Erythroblast (primary cell): ENCODE data around the gene ZNF22.

Source experiments
- DNase-seq, 2 experiments: peaks; one replicate each; lab custom pipeline; 2025; lab: John Stamatoyannopoulos, UW
- GATA1 ChIP-seq: IDR thresholded peaks from 2 replicates; pipeline ENCODE4 v1.6.1; 2011; ENCODE audit warnings: low read depth, mild to moderate bottlenecking, control low read depth, low read length, moderate library complexity
- POLR2A ChIP-seq: IDR thresholded peaks from 2 replicates; pipeline ENCODE4 v1.6.1; 2011; ENCODE audit warnings: mild to moderate bottlenecking, low read length

The ZNF22 gene

DNA sequence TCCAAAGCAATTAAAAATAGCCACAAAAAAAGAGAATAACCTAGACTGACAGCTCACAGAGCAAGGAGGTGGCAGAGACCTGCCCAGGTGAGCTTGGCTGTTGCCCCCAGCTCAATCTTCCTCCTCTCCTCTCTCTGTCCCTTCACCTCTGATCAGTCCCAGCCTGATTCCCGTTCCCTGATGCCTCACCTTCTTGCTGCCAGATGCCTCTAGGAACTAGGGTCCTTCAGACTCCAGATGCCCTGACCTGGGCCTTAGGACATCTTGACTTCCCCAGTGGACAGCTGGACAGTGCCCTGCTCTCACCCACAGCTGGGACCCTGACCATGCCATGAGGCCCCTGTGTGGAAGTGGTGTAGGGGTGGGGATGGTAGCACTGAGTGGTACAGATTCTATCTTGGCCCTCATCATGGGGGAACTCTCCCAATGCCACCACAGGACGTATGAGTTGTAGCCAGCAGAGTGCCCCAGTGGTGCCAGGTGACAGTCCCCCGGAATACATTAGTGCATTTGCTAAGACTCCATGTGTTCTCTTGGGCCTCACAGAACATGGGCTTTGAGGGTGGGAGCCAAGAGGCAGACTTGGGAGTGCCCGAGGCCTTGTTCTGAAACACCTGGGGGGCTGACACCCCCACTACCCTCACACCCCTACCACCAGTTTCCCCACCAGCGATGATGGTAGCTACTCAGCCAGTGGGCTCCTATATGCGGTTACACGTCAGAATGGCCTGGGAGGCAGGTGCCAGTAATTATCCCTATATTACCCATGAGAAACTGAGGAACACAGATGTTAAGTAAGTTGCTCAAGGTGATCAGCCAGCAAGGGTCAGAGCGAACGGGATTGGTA is 24.1 kb upstream of the ZNF22 start:
- TF ChIP-seq GATA1 (no peak), POLR2A (no peak)
- DNase-seq: no peak

DNA sequence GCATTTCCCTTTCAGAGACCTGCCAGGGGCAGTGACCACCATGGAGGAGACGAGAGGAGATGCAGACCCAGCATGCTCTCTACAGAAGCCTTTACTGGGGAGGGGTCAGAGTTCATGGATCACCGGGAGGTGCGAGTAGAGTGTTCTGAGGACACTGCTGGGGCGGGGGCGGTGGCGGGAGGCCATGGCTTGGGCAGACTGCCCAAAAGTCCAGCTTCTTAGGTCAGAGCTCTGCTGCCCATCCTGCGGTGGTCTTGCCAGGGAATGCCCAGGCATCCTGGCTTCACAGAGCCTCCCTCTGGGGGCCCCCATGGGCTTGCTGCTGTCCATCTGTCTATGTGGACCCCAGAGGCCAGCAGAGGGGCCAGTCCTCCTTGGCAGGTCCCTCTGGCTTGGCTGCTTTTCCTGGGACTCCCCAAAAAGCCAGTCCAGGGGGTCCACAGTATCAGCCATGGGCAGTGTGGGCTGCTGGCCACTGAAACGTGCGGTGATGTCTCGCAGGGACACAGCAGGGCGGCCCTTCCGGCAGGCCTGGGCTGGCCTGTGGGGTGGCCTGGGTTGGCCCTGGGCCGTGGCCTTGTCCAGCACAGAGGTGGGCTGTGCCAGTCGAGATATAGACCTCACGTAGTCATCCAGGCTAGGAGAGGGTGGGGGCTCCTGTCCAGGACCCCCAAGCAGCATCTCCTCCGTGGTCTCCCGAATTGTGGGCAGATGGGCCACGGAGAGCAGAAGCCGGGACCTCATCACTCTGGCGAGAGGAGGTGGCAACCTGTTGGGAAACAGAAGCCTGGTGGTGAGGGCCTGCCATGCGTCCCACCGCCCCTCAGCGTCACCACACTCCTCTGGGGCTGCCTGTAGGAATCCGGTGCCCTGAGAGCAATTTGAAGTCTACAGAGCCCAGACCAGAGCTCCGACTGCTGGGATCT is 23.2 kb upstream of the ZNF22 start:
- TF ChIP-seq GATA1: no peak
- TF ChIP-seq POLR2A: no peak
- no peak for DNase-seq

DNA sequence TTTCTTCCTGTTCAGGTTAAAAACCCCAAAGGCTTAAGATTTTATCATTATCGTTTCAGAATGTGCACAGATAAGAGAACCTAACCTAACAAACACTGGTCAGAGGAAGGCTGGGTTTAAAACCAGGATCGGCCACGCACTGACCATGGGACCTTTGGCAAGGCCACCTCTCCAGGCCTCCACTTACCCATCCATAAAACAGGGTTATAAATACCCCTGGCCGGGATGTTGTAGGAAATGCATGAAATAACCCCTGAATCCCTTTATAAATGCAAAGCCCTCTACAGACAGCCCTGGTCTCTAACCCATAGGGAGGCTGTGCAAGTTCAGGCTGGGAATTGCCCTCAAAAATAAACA is 22.5 kb upstream of the ZNF22 start:
- DNase-seq: no peak
- TF ChIP-seq POLR2A (no peak), GATA1 (no peak)

DNA sequence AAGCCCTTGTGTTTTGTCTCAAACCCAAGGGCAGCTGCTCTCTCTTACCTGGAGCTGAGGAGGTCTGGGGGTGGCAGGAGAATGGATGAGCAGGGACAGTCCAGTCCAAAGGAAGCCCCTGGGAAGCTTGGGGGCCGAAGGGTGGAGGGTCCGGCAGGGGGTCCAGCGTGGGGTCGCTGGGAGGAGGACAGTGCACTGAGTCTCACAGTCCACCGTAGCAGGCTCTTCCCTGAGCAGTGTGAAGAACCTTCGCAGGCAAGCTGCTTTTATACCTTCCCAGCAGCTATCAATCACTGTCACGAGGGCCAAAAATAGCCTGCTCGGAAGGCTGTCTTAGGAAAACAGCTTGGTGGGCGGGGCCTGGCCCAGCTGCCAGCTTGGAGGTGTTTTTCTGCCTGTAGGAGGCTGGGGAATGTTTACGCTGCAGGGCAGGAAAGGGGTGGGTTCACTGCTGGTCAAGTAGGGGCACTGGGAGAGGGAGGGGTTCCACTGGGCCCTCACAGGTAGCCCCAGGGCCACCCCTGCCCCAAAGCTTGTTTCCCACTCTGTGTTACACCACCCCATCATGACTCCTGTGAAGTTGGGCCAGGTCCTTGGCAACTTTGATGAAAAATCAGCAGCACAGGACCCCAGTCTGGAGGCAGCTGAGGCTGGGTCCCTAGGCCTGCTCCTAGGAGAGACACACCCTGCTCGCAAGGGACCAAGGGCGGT is 22.0 kb upstream of the ZNF22 start, which contains the start of gene DEPP1:
Gene DEPP1, minus strand, starts transcription at position 240 of the 711 bp plus-strand sequence. CDS start 779 bp downstream, outside the sequence.
- peak; percentile 37 to 39 for DNase-seq
- TF ChIP-seq POLR2A (no peak), GATA1 (no peak)

DNA sequence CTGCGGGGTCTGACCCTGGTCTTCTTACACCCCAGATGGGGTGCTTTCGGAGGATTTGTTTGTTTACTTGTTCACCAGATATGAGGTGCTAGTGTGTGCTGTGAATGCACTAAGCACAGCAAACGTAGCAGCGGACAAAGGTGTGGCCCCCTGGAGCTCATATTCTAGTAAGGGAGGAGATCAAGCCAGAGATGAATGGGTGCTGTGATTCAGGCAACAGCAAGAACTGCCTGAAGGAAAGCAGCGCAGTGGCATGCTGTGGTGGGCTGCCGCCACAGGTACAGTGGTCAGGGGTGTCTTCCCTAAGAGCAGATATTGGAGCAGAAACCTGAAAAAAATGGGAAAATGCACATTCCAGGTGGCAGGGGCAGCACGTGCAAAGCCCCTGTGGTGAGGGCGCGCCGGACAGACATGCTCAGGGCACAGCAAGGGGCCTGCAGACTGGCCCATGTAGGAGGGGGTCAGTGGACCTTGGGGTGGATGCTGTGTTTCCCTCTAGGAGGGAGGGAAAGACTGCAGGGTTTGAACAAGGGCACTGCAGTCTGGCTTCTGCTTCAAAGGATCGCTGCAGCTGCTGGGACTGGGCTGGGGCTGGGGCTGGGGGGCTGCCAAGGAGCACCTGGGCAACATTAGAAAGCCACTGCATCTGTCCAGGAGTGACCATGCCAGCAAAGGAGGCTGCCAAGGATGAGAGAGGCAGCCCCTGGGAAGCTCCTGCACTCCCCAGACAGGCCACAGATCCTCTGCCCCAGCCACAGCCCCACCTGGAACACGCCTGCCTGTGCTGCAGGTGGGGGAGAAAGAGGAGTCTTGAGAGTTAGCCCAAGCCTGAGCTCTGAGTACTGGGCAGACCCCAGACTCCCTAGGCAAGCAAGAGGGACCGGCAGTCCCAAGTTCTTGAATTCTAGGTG is 21.2 kb upstream of the ZNF22 start:
- DNase-seq: no peak
- no peak for TF ChIP-seq GATA1
- no peak for TF ChIP-seq POLR2A

DNA sequence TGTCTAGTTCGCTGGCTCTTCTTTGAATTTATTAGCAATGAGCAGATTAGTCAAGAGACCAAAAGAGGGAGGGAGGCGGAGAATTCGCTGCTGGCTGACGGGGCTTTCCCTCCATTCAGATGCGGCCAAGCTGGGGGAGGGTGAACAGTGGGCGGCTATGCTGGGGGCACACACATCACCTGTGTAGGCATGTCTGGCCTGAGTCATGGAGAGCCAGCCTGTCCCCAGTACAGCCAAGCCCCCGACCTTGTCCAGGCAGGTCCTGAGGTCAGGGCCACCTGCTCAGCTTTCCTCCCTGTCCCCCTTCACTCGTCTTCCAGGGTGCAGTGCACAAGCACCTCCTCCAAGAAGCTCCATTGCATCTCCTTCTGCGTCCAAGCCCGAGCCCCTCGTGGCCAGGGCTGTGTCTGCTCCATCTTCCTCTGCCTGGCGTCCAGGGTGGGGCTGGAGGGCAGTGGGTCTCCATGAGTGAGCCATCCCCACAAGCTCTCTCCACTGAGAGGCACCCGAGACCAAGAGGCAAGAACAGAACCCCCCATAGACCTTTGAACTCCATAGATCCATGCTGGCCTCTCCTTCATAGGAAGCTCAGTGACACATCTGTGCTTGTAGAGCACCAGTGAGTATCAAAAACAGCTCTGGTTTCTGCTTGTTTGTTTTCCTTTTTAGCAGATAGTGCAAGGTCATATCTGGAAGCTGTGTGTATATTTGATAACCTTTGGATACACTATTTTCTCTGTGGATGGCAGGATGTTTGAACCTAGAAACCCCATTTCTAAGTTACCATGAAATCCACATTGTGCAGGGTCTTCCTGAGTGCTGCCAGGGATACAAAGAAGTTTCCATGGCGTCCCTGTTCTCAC is 20.2 kb upstream of the ZNF22 start:
- no peak for DNase-seq
- TF ChIP-seq POLR2A (no peak), GATA1 (no peak)

DNA sequence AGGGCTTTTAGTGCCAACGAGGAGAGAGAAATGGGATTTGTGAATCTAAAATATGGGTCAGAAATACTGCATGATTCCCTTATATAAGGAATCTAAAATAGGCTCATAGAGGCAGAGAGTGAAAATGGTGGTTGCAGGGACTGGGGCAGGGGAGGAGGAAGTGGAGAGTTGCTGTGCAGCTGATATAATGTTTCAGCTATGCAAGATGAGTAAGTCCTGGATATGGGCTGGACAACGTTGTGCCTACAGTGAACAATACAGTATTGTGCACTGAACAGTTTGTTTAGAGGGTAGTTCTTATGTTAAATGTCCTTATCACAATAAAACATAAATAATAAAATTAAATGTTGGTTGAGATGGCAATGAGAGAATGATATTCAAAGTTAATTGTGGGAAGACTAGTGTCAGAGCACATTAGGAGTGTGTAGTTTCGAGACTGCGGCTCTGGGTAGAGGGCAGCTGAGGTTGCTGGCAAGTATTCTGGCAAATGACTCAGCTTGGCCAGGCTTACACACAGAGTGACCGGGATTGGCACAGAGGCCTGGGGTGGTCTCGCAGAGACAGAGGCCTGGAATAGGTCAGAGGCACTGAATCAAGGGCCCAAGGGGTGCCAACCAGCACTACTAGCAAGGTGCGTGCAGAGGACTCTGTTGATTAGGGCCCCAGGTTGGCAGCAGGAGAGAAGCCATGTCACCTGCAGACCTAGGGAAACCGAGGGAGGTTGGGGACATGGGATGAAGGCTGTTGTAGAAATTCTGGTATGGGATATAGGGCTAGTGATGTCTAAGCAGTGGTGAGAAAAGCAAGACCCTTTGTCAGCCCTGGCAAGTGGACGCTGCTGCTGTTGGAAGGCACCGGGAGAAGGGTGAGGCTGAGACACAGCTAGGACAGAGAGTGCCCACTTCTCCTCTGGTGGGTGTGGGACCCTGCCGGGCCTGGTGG is 19.3 kb upstream of the ZNF22 start:
- TF ChIP-seq GATA1: no peak
- TF ChIP-seq POLR2A: no peak
- DNase-seq: no peak

DNA sequence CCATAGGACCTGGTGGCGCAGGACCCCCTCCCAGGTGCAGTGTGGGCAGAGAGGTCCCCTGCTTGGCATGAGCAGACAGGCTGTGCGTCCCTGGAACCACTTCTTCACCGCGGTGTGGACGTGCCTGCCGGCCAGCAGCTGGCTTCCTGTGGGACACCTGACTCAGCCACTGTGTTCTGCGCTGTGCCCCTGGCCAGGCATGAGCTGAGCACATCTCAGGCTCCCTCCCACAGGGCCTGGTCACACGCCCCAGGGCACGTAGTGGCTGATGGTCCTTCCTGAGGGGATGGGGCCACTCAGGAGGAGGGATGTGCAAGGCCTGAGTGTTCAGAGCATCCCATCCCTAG is 18.6 kb upstream of the ZNF22 start:
- TF ChIP-seq POLR2A: no peak
- TF ChIP-seq GATA1: no peak
- DNase-seq: no peak

DNA sequence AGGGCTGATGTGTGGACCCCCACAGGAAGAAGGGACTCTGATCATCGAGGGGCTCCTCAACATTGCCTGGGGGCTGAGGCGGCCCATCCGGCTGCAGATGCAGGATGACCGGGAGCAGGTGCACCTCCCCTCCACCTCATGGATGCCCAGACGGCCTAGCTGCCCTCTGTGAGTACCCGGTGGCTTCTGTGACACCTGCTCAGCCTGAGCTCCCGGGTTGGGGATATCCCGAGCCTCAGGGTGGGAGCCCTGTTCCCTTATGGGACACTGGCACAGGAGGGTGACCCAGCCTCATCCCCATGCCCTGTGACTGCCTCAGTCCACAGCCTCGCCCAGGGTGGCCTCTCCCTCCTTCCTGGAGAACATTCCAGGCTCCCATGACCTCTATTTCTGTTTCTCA is 18.2 kb upstream of the ZNF22 start:
- DNase-seq: no peak
- no peak for TF ChIP-seq POLR2A
- TF ChIP-seq GATA1: no peak

DNA sequence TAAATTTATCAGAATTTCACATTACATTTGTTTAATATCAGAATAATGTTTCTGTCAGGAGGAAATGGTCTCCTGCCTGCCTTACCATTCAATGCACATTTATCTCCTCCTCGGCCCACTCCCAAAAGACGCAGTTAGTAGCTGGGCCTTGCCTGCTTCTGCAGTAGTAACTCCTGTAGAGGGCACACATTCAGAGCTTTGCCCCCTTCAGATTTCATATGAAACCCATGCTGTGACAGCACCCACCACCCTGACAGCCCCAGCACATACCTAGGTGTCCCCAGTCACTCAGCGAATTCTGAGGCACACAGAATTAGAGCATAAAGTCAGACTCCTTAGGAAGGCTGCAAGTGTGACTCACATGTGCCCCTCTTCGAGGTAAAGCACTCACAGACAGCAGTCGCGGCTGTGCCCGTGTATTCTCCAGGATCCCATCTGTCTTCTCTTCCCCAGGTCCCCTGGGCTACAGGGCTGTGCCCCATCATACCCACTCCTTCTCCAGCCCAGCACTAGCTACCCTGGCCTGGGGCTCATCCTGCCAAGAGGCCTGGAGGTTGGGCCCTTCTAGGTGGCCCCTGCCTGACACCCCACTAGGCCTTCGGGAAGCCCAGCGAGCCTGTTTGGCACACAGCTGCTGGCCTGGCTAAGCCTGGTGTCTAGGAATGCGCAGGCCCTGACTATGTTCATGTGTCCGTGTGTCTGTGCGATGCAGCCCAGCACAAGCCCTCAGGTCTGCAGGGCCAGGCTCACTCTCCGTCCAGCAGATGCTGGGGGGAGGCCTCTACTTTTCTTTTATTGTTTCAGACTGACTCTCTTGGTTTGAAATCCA is 17.4 kb upstream of the ZNF22 start:
- no peak for TF ChIP-seq GATA1
- TF ChIP-seq POLR2A: no peak
- DNase-seq: no peak
